Measurements from ENCODE around the gene PLEKHG4B.

DNA sequence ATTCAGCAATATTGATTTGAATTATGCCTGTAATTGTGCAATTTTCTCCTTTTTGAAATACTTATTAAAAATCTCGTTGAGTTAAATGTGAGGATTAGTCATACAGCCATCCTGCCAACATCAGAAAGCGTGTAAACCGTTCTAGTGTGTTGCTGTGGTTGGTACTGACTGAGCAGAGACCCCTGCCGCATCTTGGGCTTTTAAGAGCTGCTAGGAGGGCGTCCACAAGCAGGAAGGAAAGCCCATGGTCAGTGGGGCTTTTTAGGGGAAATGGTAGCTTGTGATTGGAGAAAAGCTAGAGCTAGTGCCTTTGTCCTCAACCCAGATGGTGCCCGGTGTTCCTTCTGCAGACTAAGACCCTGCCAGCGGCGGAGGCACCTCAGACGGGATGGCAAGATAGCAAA lies 127.5 kb downstream of the PLEKHG4B start:
- TF ChIP-seq, protein P1, sequence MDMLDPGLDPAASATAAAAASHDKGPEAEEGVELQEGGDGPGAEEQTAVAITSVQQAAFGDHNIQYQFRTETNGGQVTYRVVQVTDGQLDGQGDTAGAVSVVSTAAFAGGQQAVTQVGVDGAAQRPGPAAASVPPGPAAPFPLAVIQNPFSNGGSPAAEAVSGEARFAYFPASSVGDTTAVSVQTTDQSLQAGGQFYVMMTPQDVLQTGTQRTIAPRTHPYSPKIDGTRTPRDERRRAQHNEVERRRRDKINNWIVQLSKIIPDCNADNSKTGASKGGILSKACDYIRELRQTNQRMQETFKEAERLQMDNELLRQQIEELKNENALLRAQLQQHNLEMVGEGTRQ (CRISPR knock-in tag; IDR thresholded peaks at IDR 0.05): no peak
- TF ChIP-seq, protein P2, sequence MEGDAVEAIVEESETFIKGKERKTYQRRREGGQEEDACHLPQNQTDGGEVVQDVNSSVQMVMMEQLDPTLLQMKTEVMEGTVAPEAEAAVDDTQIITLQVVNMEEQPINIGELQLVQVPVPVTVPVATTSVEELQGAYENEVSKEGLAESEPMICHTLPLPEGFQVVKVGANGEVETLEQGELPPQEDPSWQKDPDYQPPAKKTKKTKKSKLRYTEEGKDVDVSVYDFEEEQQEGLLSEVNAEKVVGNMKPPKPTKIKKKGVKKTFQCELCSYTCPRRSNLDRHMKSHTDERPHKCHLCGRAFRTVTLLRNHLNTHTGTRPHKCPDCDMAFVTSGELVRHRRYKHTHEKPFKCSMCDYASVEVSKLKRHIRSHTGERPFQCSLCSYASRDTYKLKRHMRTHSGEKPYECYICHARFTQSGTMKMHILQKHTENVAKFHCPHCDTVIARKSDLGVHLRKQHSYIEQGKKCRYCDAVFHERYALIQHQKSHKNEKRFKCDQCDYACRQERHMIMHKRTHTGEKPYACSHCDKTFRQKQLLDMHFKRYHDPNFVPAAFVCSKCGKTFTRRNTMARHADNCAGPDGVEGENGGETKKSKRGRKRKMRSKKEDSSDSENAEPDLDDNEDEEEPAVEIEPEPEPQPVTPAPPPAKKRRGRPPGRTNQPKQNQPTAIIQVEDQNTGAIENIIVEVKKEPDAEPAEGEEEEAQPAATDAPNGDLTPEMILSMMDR (IDR thresholded peaks at IDR 0.05): no peak
- no peak for TF ChIP-seq ZNF263 (CRISPR knock-in tag; IDR thresholded peaks at IDR 0.05; ENCODE audit: low read depth)
- TF ChIP-seq, protein P3, sequence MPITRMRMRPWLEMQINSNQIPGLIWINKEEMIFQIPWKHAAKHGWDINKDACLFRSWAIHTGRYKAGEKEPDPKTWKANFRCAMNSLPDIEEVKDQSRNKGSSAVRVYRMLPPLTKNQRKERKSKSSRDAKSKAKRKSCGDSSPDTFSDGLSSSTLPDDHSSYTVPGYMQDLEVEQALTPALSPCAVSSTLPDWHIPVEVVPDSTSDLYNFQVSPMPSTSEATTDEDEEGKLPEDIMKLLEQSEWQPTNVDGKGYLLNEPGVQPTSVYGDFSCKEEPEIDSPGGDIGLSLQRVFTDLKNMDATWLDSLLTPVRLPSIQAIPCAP (CRISPR knock-in tag; IDR thresholded peaks at IDR 0.05): no peak
- no peak for TF ChIP-seq FOXK1 (CRISPR knock-in tag; IDR thresholded peaks at IDR 0.05)
- TF ChIP-seq, protein P4, sequence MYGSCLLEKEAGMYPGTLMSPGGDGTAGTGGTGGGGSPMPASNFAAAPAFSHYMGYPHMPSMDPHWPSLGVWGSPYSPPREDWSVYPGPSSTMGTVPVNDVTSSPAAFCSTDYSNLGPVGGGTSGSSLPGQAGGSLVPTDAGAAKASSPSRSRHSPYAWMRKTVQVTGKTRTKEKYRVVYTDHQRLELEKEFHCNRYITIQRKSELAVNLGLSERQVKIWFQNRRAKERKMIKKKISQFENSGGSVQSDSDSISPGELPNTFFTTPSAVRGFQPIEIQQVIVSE (CRISPR knock-in tag; IDR thresholded peaks at IDR 0.05; ENCODE audit: borderline replicate concordance): no peak
- TF ChIP-seq NFE2L1 (CRISPR knock-in tag; IDR thresholded peaks at IDR 0.05): no peak
- no peak for TF ChIP-seq TP53 (CRISPR knock-in tag; IDR thresholded peaks at IDR 0.05)
- TF ChIP-seq, protein P5, sequence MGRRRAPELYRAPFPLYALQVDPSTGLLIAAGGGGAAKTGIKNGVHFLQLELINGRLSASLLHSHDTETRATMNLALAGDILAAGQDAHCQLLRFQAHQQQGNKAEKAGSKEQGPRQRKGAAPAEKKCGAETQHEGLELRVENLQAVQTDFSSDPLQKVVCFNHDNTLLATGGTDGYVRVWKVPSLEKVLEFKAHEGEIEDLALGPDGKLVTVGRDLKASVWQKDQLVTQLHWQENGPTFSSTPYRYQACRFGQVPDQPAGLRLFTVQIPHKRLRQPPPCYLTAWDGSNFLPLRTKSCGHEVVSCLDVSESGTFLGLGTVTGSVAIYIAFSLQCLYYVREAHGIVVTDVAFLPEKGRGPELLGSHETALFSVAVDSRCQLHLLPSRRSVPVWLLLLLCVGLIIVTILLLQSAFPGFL (CRISPR knock-in tag; IDR thresholded peaks at IDR 0.05; ENCODE audit: borderline replicate concordance): no peak
- TF ChIP-seq IRF2 (CRISPR knock-in tag; IDR thresholded peaks at IDR 0.05; ENCODE audit: borderline replicate concordance, low read depth): no peak

Measured in WTC11 (cell line).